HepG2 (cell line): ENCODE results near the gene SLC66A3. TPM values are rescaled to one million over a fixed set of nuclear protein-coding genes. Genes with fewer than 3 reads are reported as not detected.

Experiments
- ARNT2 ChIP-seq: sonication (generic); formaldehyde crosslinking; IDR thresholded peaks from 2 replicates; pipeline ENCODE4 v1.8.0; 2022; ENCODE audit warnings: mild to moderate bottlenecking, low read depth, missing genetic modification reagents, moderate library complexity
- ISX ChIP-seq: sonication (generic); formaldehyde crosslinking; conservative IDR thresholded peaks from 2 replicates; pipeline ENCODE4 v1.5.0; 2020; ENCODE audit warnings: missing genetic modification reagents
- MIER3 ChIP-seq: IDR thresholded peaks from 2 replicates; pipeline ENCODE4 v1.6.1; 2016; ENCODE audit warnings: missing compliant biosample characterization, borderline replicate concordance
- PHF20 ChIP-seq: sonication (generic); formaldehyde crosslinking; IDR thresholded peaks from 2 replicates; pipeline ENCODE4 v1.5.0; 2020; ENCODE audit warnings: mild to moderate bottlenecking, missing genetic modification reagents
- ZFP1 ChIP-seq: IDR thresholded peaks from 2 replicates; pipeline ENCODE4 v1.6.1; 2016
- ZFP82 ChIP-seq: sonication (generic); formaldehyde crosslinking; IDR thresholded peaks from 2 replicates; pipeline ENCODE4 v1.5.1; 2020; ENCODE audit warnings: mild to moderate bottlenecking, missing genetic modification reagents, borderline replicate concordance
- ZNF33B ChIP-seq: sonication (generic); formaldehyde crosslinking; IDR thresholded peaks from 2 replicates; pipeline ENCODE4 v1.5.1; 2020; ENCODE audit warnings: mild to moderate bottlenecking, missing genetic modification reagents
- ZNF577 ChIP-seq: sonication (generic); formaldehyde crosslinking; IDR thresholded peaks from 2 replicates; pipeline ENCODE4 v1.4.0; 2020; ENCODE audit warnings: mild to moderate bottlenecking, low read depth, missing genetic modification reagents, borderline replicate concordance
- ZNF629 ChIP-seq: sonication (generic); formaldehyde crosslinking; conservative IDR thresholded peaks from 2 replicates; pipeline ENCODE4 v1.5.0; 2020; ENCODE audit warnings: missing genetic modification reagents
- ZSCAN30 ChIP-seq: sonication (generic); formaldehyde crosslinking; IDR thresholded peaks from 2 replicates; pipeline ENCODE4 v1.5.0; 2020; ENCODE audit warnings: mild to moderate bottlenecking, missing genetic modification reagents
- polyA plus RNA-seq, 8 experiments: library from polyadenylated mRNA; depleted of rRNA in 3 of 8; stranded (reverse) in 7 of 8; unstranded in 1 of 8; fragments of >200 nt; fragmentation: Illumina TruSeq in 4 of 8; extraction: Trizol in 4 of 8; gene quantifications; 2 replicates each; pipeline versions ENCODE4 v1.2.1 to v1.2.3, GENCODE V29; 2011 to 2016; ENCODE audit warnings: low read depth in 4 of 8, missing spikeins in 1 of 8, mixed read lengths in 1 of 8; ENCODE audit not compliant: insufficient read depth in 1 of 8
- total RNA-seq, 5 experiments: library from RNA; depleted of rRNA; stranded (reverse); fragments of >200 nt; fragmentation: Illumina TruSeq; extraction: Trizol; gene quantifications; 2 replicates each; pipeline ENCODE4 v1.2.3, GENCODE V29; 2016; ENCODE audit warnings: low read depth in 1 of 5
- TF ChIP-seq, protein P1 (sequence below): sonication (generic); formaldehyde crosslinking; IDR thresholded peaks from 2 replicates; pipeline ENCODE4 v1.4.0; 2020; ENCODE audit warnings: missing genetic modification reagents, borderline replicate concordance
- TF ChIP-seq, protein P2 (sequence below): IDR thresholded peaks from 2 replicates; pipeline ENCODE4 v1.6.1; 2016; ENCODE audit warnings: low read depth, borderline replicate concordance
- TF ChIP-seq, protein P3 (sequence below): sonication (generic); formaldehyde crosslinking; IDR thresholded peaks from 2 replicates; pipeline ENCODE4 v1.5.1; 2020; ENCODE audit warnings: missing genetic modification reagents, mild to moderate bottlenecking, borderline replicate concordance
- TF ChIP-seq, protein P4 (sequence below): sonication (generic); formaldehyde crosslinking; IDR thresholded peaks from 2 replicates; pipeline ENCODE4 v1.4.0; 2020; ENCODE audit warnings: mild to moderate bottlenecking, missing genetic modification reagents
- TF ChIP-seq, protein P5 (sequence below): sonication (generic); formaldehyde crosslinking; IDR thresholded peaks from 2 replicates; pipeline ENCODE4 v1.4.0; 2020; ENCODE audit warnings: missing genetic modification reagents, mild to moderate bottlenecking, borderline replicate concordance

Gene SLC66A3
- total and polyA plus RNA-seq, 2 of the 13 experiments (the other 11 are each of a cell fraction or from before 2014, with no cell fraction given) = 2.2 to 3.7 TPM

DNA sequence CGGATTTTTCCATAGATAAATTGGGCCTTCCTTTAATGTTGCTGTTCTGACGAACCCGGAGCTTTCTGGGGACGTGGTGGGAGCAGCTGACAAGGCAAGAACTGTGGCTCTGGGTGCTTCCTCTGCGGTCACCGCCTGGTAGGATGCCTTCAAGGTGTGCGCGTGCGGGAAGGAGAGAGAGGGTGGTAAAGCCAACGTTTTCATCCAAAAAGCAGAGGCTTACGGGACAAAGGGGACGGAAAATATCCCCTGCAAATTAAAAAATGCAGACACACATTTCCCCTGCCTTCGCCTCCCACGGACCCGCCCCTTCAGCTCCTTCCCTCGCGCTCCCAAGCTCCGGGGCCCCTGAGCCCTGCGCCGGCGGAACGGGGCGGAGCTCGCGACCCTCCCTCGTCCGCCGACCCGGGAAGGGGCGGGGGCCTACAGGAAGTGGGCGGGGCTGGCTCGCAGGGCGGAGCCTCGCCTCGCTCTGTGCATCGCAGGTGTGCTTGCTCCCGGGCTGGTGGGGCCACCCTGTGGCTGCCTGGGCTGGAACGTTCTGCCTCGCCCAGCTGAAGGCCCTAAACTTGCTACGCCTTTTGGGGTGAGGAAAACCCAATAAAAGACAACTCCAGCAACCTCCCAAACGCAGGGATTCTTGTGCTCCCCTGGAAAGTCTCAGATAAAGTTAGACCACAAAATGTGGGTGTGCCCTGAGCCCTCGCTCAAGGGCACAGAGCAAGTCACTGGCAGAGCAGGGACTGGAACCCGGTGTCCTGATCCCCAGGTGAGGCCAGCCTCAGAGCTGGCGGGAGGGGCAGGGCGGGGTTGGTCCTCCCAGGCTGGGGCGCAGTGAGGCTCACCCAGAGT, 25.4 kb upstream of the SLC66A3 start (continued):
- TF ChIP-seq ARNT2 (CRISPR knock-in tag) (peak; percentile 89; the same call in 1 of the 2 replicates), ZFP82 (no peak), ISX (peak; percentile 60; the same call in 1 of the 2 replicates), ZFP1 (CRISPR knock-in tag) (no peak), ZSCAN30 (no peak), MIER3 (CRISPR knock-in tag) (peak; percentile 61; the same call in 1 of the 2 replicates), ZNF33B (no peak), PHF20 (CRISPR knock-in tag) (peak; percentile 60; the same call in 1 of the 2 replicates), ZNF629 (CRISPR knock-in tag) (no peak), ZNF577 (CRISPR knock-in tag) (no peak)
- TF ChIP-seq, protein P1, sequence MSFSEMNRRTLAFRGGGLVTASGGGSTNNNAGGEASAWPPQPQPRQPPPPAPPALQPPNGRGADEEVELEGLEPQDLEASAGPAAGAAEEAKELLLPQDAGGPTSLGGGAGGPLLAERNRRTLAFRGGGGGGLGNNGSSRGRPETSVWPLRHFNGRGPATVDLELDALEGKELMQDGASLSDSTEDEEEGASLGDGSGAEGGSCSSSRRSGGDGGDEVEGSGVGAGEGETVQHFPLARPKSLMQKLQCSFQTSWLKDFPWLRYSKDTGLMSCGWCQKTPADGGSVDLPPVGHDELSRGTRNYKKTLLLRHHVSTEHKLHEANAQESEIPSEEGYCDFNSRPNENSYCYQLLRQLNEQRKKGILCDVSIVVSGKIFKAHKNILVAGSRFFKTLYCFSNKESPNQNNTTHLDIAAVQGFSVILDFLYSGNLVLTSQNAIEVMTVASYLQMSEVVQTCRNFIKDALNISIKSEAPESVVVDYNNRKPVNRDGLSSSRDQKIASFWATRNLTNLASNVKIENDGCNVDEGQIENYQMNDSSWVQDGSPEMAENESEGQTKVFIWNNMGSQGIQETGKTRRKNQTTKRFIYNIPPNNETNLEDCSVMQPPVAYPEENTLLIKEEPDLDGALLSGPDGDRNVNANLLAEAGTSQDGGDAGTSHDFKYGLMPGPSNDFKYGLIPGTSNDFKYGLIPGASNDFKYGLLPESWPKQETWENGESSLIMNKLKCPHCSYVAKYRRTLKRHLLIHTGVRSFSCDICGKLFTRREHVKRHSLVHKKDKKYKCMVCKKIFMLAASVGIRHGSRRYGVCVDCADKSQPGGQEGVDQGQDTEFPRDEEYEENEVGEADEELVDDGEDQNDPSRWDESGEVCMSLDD (CRISPR knock-in tag) = 0 out of 2 replicates have a peak, but pooled peaks have one; percentile 48
- TF ChIP-seq, protein P2, sequence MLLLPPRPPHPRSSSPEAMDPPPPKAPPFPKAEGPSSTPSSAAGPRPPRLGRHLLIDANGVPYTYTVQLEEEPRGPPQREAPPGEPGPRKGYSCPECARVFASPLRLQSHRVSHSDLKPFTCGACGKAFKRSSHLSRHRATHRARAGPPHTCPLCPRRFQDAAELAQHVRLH (CRISPR knock-in tag) = peak; percentile 84; the same call in 1 of the 2 replicates
- TF ChIP-seq, protein P3, sequence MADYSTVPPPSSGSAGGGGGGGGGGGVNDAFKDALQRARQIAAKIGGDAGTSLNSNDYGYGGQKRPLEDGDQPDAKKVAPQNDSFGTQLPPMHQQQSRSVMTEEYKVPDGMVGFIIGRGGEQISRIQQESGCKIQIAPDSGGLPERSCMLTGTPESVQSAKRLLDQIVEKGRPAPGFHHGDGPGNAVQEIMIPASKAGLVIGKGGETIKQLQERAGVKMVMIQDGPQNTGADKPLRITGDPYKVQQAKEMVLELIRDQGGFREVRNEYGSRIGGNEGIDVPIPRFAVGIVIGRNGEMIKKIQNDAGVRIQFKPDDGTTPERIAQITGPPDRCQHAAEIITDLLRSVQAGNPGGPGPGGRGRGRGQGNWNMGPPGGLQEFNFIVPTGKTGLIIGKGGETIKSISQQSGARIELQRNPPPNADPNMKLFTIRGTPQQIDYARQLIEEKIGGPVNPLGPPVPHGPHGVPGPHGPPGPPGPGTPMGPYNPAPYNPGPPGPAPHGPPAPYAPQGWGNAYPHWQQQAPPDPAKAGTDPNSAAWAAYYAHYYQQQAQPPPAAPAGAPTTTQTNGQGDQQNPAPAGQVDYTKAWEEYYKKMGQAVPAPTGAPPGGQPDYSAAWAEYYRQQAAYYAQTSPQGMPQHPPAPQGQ (CRISPR knock-in tag) = no peak
- TF ChIP-seq, protein P4, sequence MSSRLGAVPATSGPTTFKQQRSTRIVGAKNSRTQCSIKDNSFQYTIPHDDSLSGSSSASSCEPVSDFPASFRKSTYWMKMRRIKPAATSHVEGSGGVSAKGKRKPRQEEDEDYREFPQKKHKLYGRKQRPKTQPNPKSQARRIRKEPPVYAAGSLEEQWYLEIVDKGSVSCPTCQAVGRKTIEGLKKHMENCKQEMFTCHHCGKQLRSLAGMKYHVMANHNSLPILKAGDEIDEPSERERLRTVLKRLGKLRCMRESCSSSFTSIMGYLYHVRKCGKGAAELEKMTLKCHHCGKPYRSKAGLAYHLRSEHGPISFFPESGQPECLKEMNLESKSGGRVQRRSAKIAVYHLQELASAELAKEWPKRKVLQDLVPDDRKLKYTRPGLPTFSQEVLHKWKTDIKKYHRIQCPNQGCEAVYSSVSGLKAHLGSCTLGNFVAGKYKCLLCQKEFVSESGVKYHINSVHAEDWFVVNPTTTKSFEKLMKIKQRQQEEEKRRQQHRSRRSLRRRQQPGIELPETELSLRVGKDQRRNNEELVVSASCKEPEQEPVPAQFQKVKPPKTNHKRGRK = no peak
- TF ChIP-seq, protein P5, sequence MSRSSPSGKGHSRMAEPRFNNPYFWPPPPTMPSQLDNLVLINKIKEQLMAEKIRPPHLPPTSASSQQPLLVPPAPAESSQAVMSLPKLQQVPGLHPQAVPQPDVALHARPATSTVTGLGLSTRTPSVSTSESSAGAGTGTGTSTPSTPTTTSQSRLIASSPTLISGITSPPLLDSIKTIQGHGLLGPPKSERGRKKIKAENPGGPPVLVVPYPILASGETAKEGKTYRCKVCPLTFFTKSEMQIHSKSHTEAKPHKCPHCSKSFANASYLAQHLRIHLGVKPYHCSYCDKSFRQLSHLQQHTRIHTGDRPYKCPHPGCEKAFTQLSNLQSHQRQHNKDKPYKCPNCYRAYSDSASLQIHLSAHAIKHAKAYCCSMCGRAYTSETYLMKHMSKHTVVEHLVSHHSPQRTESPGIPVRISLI = no peak
